Fibroblast of lung (primary cell): Measurements from ENCODE around the gene EDN2. TPM values are rescaled to one million over a fixed set of nuclear protein-coding genes. Genes with fewer than 3 reads are reported as not detected.
A peak's percentile ranks its signal among the peaks of the same experiment; 100 is the strongest.

ENCODE experiments used
- DNase-seq, 2 donors: peaks; one replicate each; pipeline versions ENCODE4 v3.0.0 to v3.0.0-alpha.2; 2010; ENCODE audit warnings: low read depth in 2 of 2
- H2AFZ ChIP-seq: 2 replicates; pipeline ENCODE4 v1.5.1; 2012; ENCODE audit warnings: low read length, control low read depth, inconsistent platforms
- H3K27ac ChIP-seq: 2 replicates; pipeline ENCODE4 v1.5.1; 2011; ENCODE audit warnings: low read length, control low read depth; ENCODE audit not compliant: insufficient read depth
- H3K27me3 ChIP-seq: 2 replicates; pipeline ENCODE4 v1.5.1; 2011; ENCODE audit warnings: mild to moderate bottlenecking, low read length; ENCODE audit not compliant: control insufficient read depth, insufficient read depth
- H3K36me3 ChIP-seq: 2 replicates; pipeline ENCODE4 v1.5.1; 2011; ENCODE audit warnings: low read length; ENCODE audit not compliant: control insufficient read depth, insufficient read depth
- H3K4me1 ChIP-seq: 2 replicates; pipeline ENCODE4 v1.5.1; 2011; ENCODE audit warnings: low read length; ENCODE audit not compliant: control insufficient read depth, insufficient read depth; ENCODE audit errors: extremely low read depth
- H3K4me2 ChIP-seq: 2 replicates; pipeline ENCODE4 v1.5.1; 2011; ENCODE audit warnings: low read length, control low read depth; ENCODE audit not compliant: insufficient read depth; ENCODE audit errors: extremely low read depth
- H3K4me3 ChIP-seq, 4 experiments: fragments of 200-600 bp in 1 of 4; sonication (generic) in 1 of 4; replicated peaks in 1 of 4; 2 replicates each; pipeline ENCODE4 v1.5.1; 2011 to 2016; ENCODE audit warnings: low read length in 4 of 4, low read depth in 3 of 4, mild to moderate bottlenecking in 3 of 4, control low read depth in 2 of 4, inconsistent platforms in 1 of 4, mixed read lengths in 1 of 4; ENCODE audit not compliant: insufficient read depth in 1 of 4; ENCODE audit errors: control extremely low read depth in 1 of 4
- H3K79me2 ChIP-seq: 2 replicates; pipeline ENCODE4 v1.5.1; 2012; ENCODE audit warnings: mild to moderate bottlenecking, low read length, inconsistent platforms; ENCODE audit not compliant: control insufficient read depth, insufficient read depth
- H3K9ac ChIP-seq: 2 replicates; pipeline ENCODE4 v1.5.1; 2011; ENCODE audit warnings: mild to moderate bottlenecking, low read length, control low read depth; ENCODE audit not compliant: insufficient read depth
- H3K9me3 ChIP-seq: 2 replicates; pipeline ENCODE4 v1.5.1; 2012; ENCODE audit warnings: low read depth, low read length; ENCODE audit not compliant: control insufficient read depth, insufficient read depth
- H4K20me1 ChIP-seq: 2 replicates; pipeline ENCODE4 v1.5.1; 2011; ENCODE audit warnings: low read length; ENCODE audit not compliant: control insufficient read depth, insufficient read depth; ENCODE audit errors: extremely low read depth
- EZH2 ChIP-seq: IDR thresholded peaks from 2 replicates; pipeline ENCODE4 v1.5.1; 2012; ENCODE audit warnings: low read length, control low read depth, mild to moderate bottlenecking; ENCODE audit errors: missing control alignments
- polyA plus RNA-seq, 2 donors: library from polyadenylated mRNA; depleted of rRNA in 1 of 2; stranded (reverse) in 1 of 2; unstranded in 1 of 2; fragments of >200 nt; gene quantifications; 2 replicates each; pipeline ENCODE4 v1.2.1, GENCODE V29; 2011 to 2012; ENCODE audit warnings: missing spikeins in 1 of 2
- total RNA-seq: library from RNA; depleted of rRNA; stranded (reverse); fragments of >200 nt; gene quantifications from 2 replicates; pipeline ENCODE4 v1.2.1, GENCODE V29; 2014
- TF ChIP-seq, protein P1 (sequence below), 2 donors: IDR thresholded peaks in 1 of 2; conservative IDR thresholded peaks in 1 of 2; 1 replicate in 1 of 2; 2 replicates in 1 of 2; pipeline ENCODE4 v1.5.1; 2011 to 2012; ENCODE audit warnings: low read length in 2 of 2, control low read depth in 1 of 2, inconsistent platforms in 1 of 2, low read depth in 1 of 2, mild to moderate bottlenecking in 1 of 2

The EDN2 gene
- total and polyA plus RNA-seq, 2 donors (not counting 1 experiment from before 2014, with no cell fraction given): not detected

- Histone ChIP-seq H3K4me3 (peak overlapping the region; percentile 9 to 52 (median 28)), H3K27ac (no peak overlapping the region), H3K79me2 (no peaks in the 10 kb centered on the region), H4K20me1 (no peaks in the 10 kb centered on the region), H3K4me1 (no peaks in the 10 kb centered on the region), H3K27me3 (no peaks in the 10 kb centered on the region), H3K9me3 (no peaks in the 10 kb centered on the region), H3K4me2 (peak overlapping the region; percentile 58), H3K36me3 (no peaks in the 10 kb centered on the region), H2AFZ (peak overlapping the region; percentile 58), H3K9ac (no peak overlapping the region)
- peak; percentile 77 to 87 for DNase-seq
- no peak for TF ChIP-seq EZH2
- TF ChIP-seq, protein P1, sequence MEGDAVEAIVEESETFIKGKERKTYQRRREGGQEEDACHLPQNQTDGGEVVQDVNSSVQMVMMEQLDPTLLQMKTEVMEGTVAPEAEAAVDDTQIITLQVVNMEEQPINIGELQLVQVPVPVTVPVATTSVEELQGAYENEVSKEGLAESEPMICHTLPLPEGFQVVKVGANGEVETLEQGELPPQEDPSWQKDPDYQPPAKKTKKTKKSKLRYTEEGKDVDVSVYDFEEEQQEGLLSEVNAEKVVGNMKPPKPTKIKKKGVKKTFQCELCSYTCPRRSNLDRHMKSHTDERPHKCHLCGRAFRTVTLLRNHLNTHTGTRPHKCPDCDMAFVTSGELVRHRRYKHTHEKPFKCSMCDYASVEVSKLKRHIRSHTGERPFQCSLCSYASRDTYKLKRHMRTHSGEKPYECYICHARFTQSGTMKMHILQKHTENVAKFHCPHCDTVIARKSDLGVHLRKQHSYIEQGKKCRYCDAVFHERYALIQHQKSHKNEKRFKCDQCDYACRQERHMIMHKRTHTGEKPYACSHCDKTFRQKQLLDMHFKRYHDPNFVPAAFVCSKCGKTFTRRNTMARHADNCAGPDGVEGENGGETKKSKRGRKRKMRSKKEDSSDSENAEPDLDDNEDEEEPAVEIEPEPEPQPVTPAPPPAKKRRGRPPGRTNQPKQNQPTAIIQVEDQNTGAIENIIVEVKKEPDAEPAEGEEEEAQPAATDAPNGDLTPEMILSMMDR (conservative IDR thresholded peaks at IDR 0.05 in 1 of 2, IDR thresholded peaks at IDR 0.05 in 1 of 2; ENCODE audit: low read depth in 1 of 2, low read length in 2 of 2): peak; percentile 75 to 76
Measured at GRCh38 chr1:41516168-41517061, 31.9 kb upstream of the EDN2 start.

- Histone ChIP-seq H2AFZ (no peak overlapping the region), H3K27ac (no peak overlapping the region), H4K20me1 (no peaks in the 10 kb centered on the region), H3K9me3 (no peaks in the 10 kb centered on the region), H3K27me3 (no peaks in the 10 kb centered on the region), H3K79me2 (no peaks in the 10 kb centered on the region), H3K9ac (no peak overlapping the region), H3K4me2 (no peak overlapping the region), H3K4me1 (no peaks in the 10 kb centered on the region), H3K36me3 (no peaks in the 10 kb centered on the region), H3K4me3 (no peak overlapping the region)
- TF ChIP-seq EZH2: no peak
- TF ChIP-seq, protein P1 (conservative IDR thresholded peaks at IDR 0.05 in 1 of 2, IDR thresholded peaks at IDR 0.05 in 1 of 2; ENCODE audit: low read depth in 1 of 2, low read length in 2 of 2): no peak
- DNase-seq: no peak
Measured at GRCh38 chr1:41515778-41516167, 31.3 kb upstream of the EDN2 start.

DNA sequence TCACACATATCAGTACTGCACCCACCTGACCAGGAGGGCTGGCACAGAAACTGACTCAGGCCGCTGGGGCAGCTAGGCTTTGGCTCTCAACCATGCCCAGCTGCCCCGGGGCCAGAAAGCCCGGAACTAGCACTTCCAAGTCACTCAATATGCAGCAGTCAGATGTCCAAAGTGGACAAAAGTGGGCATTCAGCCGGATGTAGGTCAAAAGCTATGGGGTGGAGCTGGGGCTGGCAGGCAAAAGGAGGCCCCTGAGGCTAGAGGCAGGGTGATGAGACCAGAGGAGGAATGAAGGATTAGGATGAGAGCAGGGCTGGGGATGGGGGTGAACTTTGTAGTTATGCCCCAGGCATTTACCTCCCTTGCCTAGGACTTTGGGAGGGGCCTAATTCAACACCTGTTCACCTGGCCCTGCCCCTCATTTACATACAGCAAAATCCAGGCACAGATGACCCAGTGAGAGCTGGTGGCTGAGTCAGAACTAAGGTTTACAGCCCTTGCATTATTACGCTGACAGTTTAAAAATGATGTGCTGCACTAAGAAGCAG lies 30.7 kb upstream of the EDN2 start:
- H3K36me3 ChIP-seq: no peaks in the 10 kb centered on the region
- no peak for DNase-seq

More for the DNA sequence above, 30.7 kb upstream of the EDN2 start:
- Histone ChIP-seq H4K20me1 (no peaks in the 10 kb centered on the region), H3K4me3 (no peak overlapping the region), H2AFZ (no peak overlapping the region), H3K27ac (no peak overlapping the region), H3K9ac (no peak overlapping the region), H3K9me3 (no peaks in the 10 kb centered on the region), H3K27me3 (no peaks in the 10 kb centered on the region), H3K4me1 (no peaks in the 10 kb centered on the region), H3K4me2 (no peak overlapping the region), H3K79me2 (no peaks in the 10 kb centered on the region)
- no peak for TF ChIP-seq EZH2
- TF ChIP-seq, protein P1 (conservative IDR thresholded peaks at IDR 0.05 in 1 of 2, IDR thresholded peaks at IDR 0.05 in 1 of 2; ENCODE audit: low read depth in 1 of 2, low read length in 2 of 2): no peak
